GOT3 (cell line): Measurements from ENCODE around the gene PCDH1.

Source experiments
- DNase-seq: peaks from one replicate; lab custom pipeline; 2025; ENCODE audit warnings: mixed read lengths; lab: John Stamatoyannopoulos, UW

PCDH1 gene

GRCh38 chr5:141853895-141854626 is 24.1 kb downstream of the PCDH1 start:
- DNase-seq: no peak

GRCh38 chr5:141852448-141852847 is 25.8 kb downstream of the PCDH1 start:
- no peak for DNase-seq

- DNase-seq: no peak
Observed at GRCh38 chr5:141851195-141851874, 26.9 kb downstream of the PCDH1 start.

GRCh38 chr5:141850786-141851185 is 27.4 kb downstream of the PCDH1 start:
- DNase-seq: no peak

- no peak for DNase-seq
Observed at GRCh38 chr5:141850244-141850768, 27.9 kb downstream of the PCDH1 start.

- DNase-seq: no peak
Observed at GRCh38 chr5:141849415-141850243, 28.6 kb downstream of the PCDH1 start.

GRCh38 chr5:141848744-141849414 is 29.3 kb downstream of the PCDH1 start:
- no peak for DNase-seq

GRCh38 chr5:141846031-141846430 is 32.2 kb downstream of the PCDH1 start:
- no peak for DNase-seq

- DNase-seq: no peak
Observed at GRCh38 chr5:141845371-141845851, 32.8 kb downstream of the PCDH1 start.

GRCh38 chr5:141844414-141845097 is 33.7 kb downstream of the PCDH1 start:
- no peak for DNase-seq

- DNase-seq: no peak
Observed at GRCh38 chr5:141843156-141843927, 34.9 kb downstream of the PCDH1 start.

- no peak for DNase-seq
Observed at GRCh38 chr5:141841378-141842180, 36.6 kb downstream of the PCDH1 start.

- no peak for DNase-seq
Observed at GRCh38 chr5:141840826-141841360, 37.3 kb downstream of the PCDH1 start.

- no peak for DNase-seq
Observed at GRCh38 chr5:141840280-141840812, 37.9 kb downstream of the PCDH1 start.

GRCh38 chr5:141839015-141839513 is 39.1 kb downstream of the PCDH1 start:
- no peak for DNase-seq

- DNase-seq: no peak
Observed at GRCh38 chr5:141838326-141839014, 39.7 kb downstream of the PCDH1 start.

GRCh38 chr5:141835928-141836670 is 42.1 kb downstream of the PCDH1 start:
- DNase-seq: no peak
